HEK293 (cell line): Measurements from ENCODE around the gene HMSD.

ENCODE experiments used
- CTCF ChIA-PET: fragments of 350-600 bp; formaldehyde crosslinking; extraction: SDS; loops from one replicate; lab custom pipeline; 2021; ENCODE audit warnings: antibody characterized with exemption; lab: Yijun Ruan, JAX
- POLR2A ChIA-PET: fragments of 300-600 bp; formaldehyde crosslinking; extraction: SDS; loops from one replicate; lab custom pipeline; 2020; ENCODE audit warnings: antibody characterized with exemption, inconsistent platforms; lab: Yijun Ruan, JAX
- H3K27ac ChIP-seq: fragments of 200-500 bp; sonication (Bioruptor generic); 2 replicates; pipeline ENCODE4 v1.5.1; 2014; ENCODE audit warnings: low read depth, low read length, control low read depth, inconsistent platforms; ENCODE audit errors: extremely low read depth
- H3K36me3 ChIP-seq, 2 experiments: fragments of 200-500 bp in 1 of 2; sonication (Bioruptor generic) in 1 of 2; 1 replicate in 1 of 2; 2 replicates in 1 of 2; pipeline ENCODE4 v1.5.1; 2014 to 2017; ENCODE audit warnings: inconsistent platforms in 2 of 2, low read length in 2 of 2; ENCODE audit not compliant: control insufficient read depth in 2 of 2, insufficient read depth in 1 of 2
- H3K4me1 ChIP-seq: fragments of 200-500 bp; sonication (Bioruptor generic); 2 replicates; pipeline ENCODE4 v1.5.1; 2014; ENCODE audit warnings: mild to moderate bottlenecking, low read length, inconsistent platforms; ENCODE audit not compliant: control insufficient read depth, insufficient read depth
- H3K4me3 ChIP-seq: 2 replicates; pipeline ENCODE4 v1.5.1; 2011; ENCODE audit warnings: low read depth, mild to moderate bottlenecking, control low read depth, low read length, moderate library complexity
- H3K9me3 ChIP-seq: fragments of 200-500 bp; sonication (Bioruptor generic); 2 replicates; pipeline ENCODE4 v1.5.1; 2014; ENCODE audit warnings: low read depth, low read length, inconsistent platforms; ENCODE audit not compliant: control insufficient read depth, insufficient read depth
- HIC1 ChIP-seq: fragments of 450-650 bp; formaldehyde crosslinking; IDR thresholded peaks from 2 replicates; pipeline ENCODE4 v1.5.1; 2016; ENCODE audit warnings: missing biosample characterization, missing genetic modification characterization
- PBX3 ChIP-seq: sonication (generic); formaldehyde crosslinking; IDR thresholded peaks from 2 replicates; pipeline ENCODE4 v1.8.1; 2022; ENCODE audit warnings: mild to moderate bottlenecking, moderate library complexity, missing genetic modification reagents
- SP2 ChIP-seq: fragments of 450-650 bp; formaldehyde crosslinking; IDR thresholded peaks from 2 replicates; pipeline ENCODE4 v1.5.1; 2016; ENCODE audit warnings: missing biosample characterization, missing genetic modification characterization
- ZFHX2 ChIP-seq: fragments of 450-650 bp; formaldehyde crosslinking; conservative IDR thresholded peaks from 2 replicates; pipeline ENCODE4 v1.5.1; 2016; ENCODE audit warnings: missing biosample characterization, missing genetic modification characterization
- ZFP37 ChIP-seq: fragments of 450-650 bp; formaldehyde crosslinking; IDR thresholded peaks from 2 replicates; pipeline ENCODE4 v1.5.1; 2016; ENCODE audit warnings: missing biosample characterization, missing genetic modification characterization
- ZNF138 ChIP-seq: fragments of 450-650 bp; formaldehyde crosslinking; IDR thresholded peaks from 2 replicates; pipeline ENCODE4 v1.5.1; 2016; ENCODE audit warnings: missing biosample characterization, missing genetic modification characterization, borderline replicate concordance
- ZNF174 ChIP-seq: fragments of 450-650 bp; formaldehyde crosslinking; IDR thresholded peaks from 2 replicates; pipeline ENCODE4 v1.5.0; 2017; ENCODE audit warnings: missing biosample characterization, mild to moderate bottlenecking, missing genetic modification characterization
- ZNF214 ChIP-seq: fragments of 450-650 bp; formaldehyde crosslinking; IDR thresholded peaks from 2 replicates; pipeline ENCODE4 v1.5.1; 2017; ENCODE audit warnings: missing biosample characterization, mild to moderate bottlenecking, missing genetic modification characterization, borderline replicate concordance
- ZNF302 ChIP-seq: fragments of 450-650 bp; formaldehyde crosslinking; IDR thresholded peaks from 2 replicates; pipeline ENCODE4 v1.5.1; 2016; ENCODE audit warnings: missing biosample characterization, missing genetic modification characterization, low read depth
- ZNF48 ChIP-seq: fragments of 450-650 bp; formaldehyde crosslinking; IDR thresholded peaks from 2 replicates; pipeline ENCODE4 v1.5.1; 2016; ENCODE audit warnings: missing biosample characterization, missing genetic modification characterization
- ZNF548 ChIP-seq: fragments of 450-650 bp; formaldehyde crosslinking; IDR thresholded peaks from 2 replicates; pipeline ENCODE4 v1.5.1; 2016; ENCODE audit warnings: missing biosample characterization, missing genetic modification characterization
- ZNF549 ChIP-seq: fragments of 450-650 bp; IDR thresholded peaks from 2 replicates; pipeline ENCODE4 v1.5.1; 2018; ENCODE audit warnings: missing biosample characterization, missing genetic modification characterization, mild to moderate bottlenecking, inconsistent platforms, moderate library complexity
- ZNF626 ChIP-seq: fragments of 450-650 bp; sonication (Bioruptor Pico); formaldehyde crosslinking; IDR thresholded peaks from 2 replicates; pipeline ENCODE4 v1.5.1; 2018; ENCODE audit warnings: missing biosample characterization, missing genetic modification characterization, inconsistent platforms
- ZNF692 ChIP-seq: fragments of 450-650 bp; formaldehyde crosslinking; IDR thresholded peaks from 2 replicates; pipeline ENCODE4 v1.5.1; 2016; ENCODE audit warnings: missing biosample characterization, missing genetic modification characterization
- ZNF792 ChIP-seq: fragments of 450-650 bp; formaldehyde crosslinking; IDR thresholded peaks from 2 replicates; pipeline ENCODE4 v1.5.1; 2016; ENCODE audit warnings: missing biosample characterization, missing genetic modification characterization
- ZSCAN16 ChIP-seq: fragments of 450-650 bp; formaldehyde crosslinking; IDR thresholded peaks from 2 replicates; pipeline ENCODE4 v1.5.1; 2016; ENCODE audit warnings: missing biosample characterization, missing genetic modification characterization
- TF ChIP-seq, protein P1 (sequence below): fragments of 450-650 bp; formaldehyde crosslinking; IDR thresholded peaks from 2 replicates; pipeline ENCODE4 v1.5.1; 2017; ENCODE audit warnings: missing biosample characterization, missing genetic modification characterization
- TF ChIP-seq, protein P2 (sequence below): fragments of 450-650 bp; formaldehyde crosslinking; IDR thresholded peaks from 2 replicates; pipeline ENCODE4 v1.5.1; 2017; ENCODE audit warnings: missing biosample characterization, mild to moderate bottlenecking, missing genetic modification characterization, moderate library complexity
- TF ChIP-seq, protein P3 (sequence below): fragments of 450-650 bp; formaldehyde crosslinking; IDR thresholded peaks from 2 replicates; pipeline ENCODE4 v1.5.1; 2016; ENCODE audit warnings: missing biosample characterization, missing genetic modification characterization

HMSD gene

DNA sequence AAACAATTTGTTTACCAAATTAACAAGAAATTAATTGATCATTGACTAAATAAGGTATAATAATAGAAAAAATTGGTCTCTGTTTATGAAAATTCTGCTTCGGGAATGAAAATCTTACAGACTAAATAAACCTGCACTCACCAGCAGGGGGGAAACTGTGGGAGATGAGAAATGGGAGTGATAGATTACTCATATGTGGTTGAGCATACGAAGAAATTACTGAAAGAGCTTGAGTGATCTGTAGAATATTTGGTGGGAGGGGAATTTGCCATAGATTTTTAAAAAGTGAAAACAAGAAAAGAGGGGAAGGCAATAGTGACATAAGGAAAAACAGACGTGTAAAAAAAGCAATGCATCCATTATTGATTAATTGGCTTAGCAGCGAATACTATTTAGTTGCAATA is 2.2 kb downstream of the HMSD start:
- ChIA-PET POLR2A (no interaction called here), CTCF (interaction anchor here (0.8 kb wide), 1 partner anchor 13 kb away, joined by 3 read pairs; no protein-coding TSS in a partner anchor)
- no peak for TF ChIP-seq ZNF692 (tag by site-specific recombination)
- no peak for TF ChIP-seq HIC1 (tag by site-specific recombination)
- no peak overlapping the region for H3K4me3 ChIP-seq
- no peaks in the 10 kb centered on the region for H3K9me3 ChIP-seq
- no peaks in the 10 kb centered on the region; a peak in 1 of 3 replicates for H3K36me3 ChIP-seq
- H3K4me1 ChIP-seq = no peaks in the 10 kb centered on the region
- no peak overlapping the region for H3K27ac ChIP-seq

GRCh38 chr18:63953811-63954210 is 4.7 kb downstream of the HMSD start:
- TF ChIP-seq, protein P1, sequence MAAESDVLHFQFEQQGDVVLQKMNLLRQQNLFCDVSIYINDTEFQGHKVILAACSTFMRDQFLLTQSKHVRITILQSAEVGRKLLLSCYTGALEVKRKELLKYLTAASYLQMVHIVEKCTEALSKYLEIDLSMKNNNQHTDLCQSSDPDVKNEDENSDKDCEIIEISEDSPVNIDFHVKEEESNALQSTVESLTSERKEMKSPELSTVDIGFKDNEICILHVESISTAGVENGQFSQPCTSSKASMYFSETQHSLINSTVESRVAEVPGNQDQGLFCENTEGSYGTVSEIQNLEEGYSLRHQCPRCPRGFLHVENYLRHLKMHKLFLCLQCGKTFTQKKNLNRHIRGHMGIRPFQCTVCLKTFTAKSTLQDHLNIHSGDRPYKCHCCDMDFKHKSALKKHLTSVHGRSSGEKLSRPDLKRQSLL (tag by site-specific recombination) = no peak
- TF ChIP-seq ZNF626 (tag by site-specific recombination) (no peak), ZNF174 (no peak), ZFHX2 (tag by site-specific recombination) (no peak), ZNF214 (tag by site-specific recombination) (no peak), ZNF138 (tag by site-specific recombination) (no peak), ZFP37 (tag by site-specific recombination) (no peak), SP2 (tag by site-specific recombination) (no peak), ZNF48 (tag by site-specific recombination) (no peak), ZNF548 (tag by site-specific recombination) (no peak), PBX3 (CRISPR knock-in tag) (no peak), ZSCAN16 (tag by site-specific recombination) (no peak), ZNF792 (tag by site-specific recombination) (no peak), ZNF549 (tag by site-specific recombination) (no peak), ZNF302 (no peak)
- TF ChIP-seq, protein P2, sequence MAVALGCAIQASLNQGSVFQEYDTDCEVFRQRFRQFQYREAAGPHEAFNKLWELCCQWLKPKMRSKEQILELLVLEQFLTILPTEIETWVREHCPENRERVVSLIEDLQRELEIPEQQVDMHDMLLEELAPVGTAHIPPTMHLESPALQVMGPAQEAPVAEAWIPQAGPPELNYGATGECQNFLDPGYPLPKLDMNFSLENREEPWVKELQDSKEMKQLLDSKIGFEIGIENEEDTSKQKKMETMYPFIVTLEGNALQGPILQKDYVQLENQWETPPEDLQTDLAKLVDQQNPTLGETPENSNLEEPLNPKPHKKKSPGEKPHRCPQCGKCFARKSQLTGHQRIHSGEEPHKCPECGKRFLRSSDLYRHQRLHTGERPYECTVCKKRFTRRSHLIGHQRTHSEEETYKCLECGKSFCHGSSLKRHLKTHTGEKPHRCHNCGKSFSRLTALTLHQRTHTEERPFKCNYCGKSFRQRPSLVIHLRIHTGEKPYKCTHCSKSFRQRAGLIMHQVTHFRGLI = no peak
- TF ChIP-seq, protein P3, sequence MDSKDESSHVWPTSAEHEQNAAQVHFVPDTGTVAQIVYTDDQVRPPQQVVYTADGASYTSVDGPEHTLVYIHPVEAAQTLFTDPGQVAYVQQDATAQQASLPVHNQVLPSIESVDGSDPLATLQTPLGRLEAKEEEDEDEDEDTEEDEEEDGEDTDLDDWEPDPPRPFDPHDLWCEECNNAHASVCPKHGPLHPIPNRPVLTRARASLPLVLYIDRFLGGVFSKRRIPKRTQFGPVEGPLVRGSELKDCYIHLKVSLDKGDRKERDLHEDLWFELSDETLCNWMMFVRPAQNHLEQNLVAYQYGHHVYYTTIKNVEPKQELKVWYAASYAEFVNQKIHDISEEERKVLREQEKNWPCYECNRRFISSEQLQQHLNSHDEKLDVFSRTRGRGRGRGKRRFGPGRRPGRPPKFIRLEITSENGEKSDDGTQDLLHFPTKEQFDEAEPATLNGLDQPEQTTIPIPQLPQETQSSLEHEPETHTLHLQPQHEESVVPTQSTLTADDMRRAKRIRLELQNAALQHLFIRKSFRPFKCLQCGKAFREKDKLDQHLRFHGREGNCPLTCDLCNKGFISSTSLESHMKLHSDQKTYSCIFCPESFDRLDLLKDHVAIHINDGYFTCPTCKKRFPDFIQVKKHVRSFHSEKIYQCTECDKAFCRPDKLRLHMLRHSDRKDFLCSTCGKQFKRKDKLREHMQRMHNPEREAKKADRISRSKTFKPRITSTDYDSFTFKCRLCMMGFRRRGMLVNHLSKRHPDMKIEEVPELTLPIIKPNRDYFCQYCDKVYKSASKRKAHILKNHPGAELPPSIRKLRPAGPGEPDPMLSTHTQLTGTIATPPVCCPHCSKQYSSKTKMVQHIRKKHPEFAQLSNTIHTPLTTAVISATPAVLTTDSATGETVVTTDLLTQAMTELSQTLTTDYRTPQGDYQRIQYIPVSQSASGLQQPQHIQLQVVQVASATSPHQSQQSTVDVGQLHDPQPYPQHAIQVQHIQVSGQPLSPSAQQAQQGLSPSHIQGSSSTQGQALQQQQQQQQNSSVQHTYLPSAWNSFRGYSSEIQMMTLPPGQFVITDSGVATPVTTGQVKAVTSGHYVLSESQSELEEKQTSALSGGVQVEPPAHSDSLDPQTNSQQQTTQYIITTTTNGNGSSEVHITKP (tag by site-specific recombination) = no peak
- Histone ChIP-seq H3K36me3 (no peaks in the 10 kb centered on the region; a peak in 1 of 3 replicates), H3K4me3 (no peak overlapping the region), H3K4me1 (no peaks in the 10 kb centered on the region), H3K9me3 (no peaks in the 10 kb centered on the region), H3K27ac (no peak overlapping the region)
- CTCF ChIA-PET = interaction anchor here (0.8 to 3.8 kb wide), 3 partner anchors 10 to 40 kb away, joined by 3 to 39 read pairs (median 8); no protein-coding TSS in a partner anchor
- POLR2A ChIA-PET = interaction anchor here (1.3 kb wide), 1 partner anchor 17 kb away, joined by 5 read pairs; the partner anchor contains the start of gene SERPINB8
